ENCODE results near the gene ITGB1BP2.
A peak's percentile ranks its signal among the peaks of the same experiment; 100 is the strongest.
"Not testable (repeated sequence)": the region's sequence is repeated elsewhere in the genome, so short reads cannot be mapped to it uniquely, and the experiment has no call there.

Gene ITGB1BP2

GRCh38 chrX:71301195-71301924, at the start of gene ITGB1BP2:
Gene ITGB1BP2 (plus strand): TSS chrX:71301750. CDS start chrX:71301807, 57 bp downstream.
- DNase-seq (ENCODE audit: low read depth in 3 of 3): no peak

GRCh38 chrX:71252221-71252620, 49.3 kb upstream of the ITGB1BP2 start:
- no peak for DNase-seq (ENCODE audit: low read depth in 3 of 3)

GRCh38 chrX:71253253-71254091, 48.1 kb upstream of the ITGB1BP2 start:
- peak in 1 of 3 experiments; percentile 18 for DNase-seq (ENCODE audit: low read depth in 3 of 3)

DNA sequence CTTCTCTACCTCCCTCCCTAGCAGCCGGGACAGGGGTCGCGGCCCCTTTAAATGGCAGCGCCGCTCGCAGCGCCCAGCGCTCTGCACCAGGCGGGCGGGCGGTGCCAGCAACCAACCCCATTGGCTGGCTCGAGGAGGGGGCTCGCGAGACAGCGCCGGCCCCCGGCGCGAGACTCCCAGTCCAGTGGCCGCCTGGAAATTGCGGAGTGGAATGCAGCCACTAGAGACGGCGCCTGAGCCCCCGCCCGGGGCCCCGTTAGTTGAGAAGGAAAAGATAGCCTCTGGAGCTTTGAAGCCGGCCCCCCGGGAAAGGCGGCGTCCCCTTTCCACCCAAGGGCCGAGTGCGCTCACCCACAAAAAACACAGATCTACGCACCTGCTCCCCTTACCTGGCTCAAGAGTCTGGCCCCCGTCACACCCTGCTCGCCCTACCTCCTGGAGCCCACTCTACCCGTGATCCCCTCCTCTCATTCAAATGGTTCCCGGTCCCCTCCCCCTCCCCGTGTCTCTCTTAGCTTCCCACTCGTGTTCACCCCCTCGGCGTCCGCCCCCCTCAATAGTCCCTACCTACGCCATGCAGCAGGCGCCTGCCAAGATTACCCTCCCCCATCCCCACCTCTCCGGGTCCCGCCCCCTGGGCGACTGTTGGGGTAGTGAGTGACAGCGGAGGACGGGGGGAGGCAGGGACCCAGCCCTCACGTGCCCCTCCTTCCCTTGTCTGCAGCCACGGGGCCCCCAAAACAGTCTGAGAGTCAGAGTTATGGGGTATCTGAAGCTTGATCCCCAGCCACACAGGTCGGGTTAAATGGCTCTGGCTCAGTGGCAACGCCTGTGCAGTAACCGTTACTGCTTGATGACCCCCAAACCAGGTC, 47.2 kb upstream of the ITGB1BP2 start, which contains the start of gene ZMYM3:
ZMYM3 (minus strand) TSS at position 49 of the 872 bp plus-strand sequence. CDS start 885 bp downstream, outside the sequence.
- DNase-seq (ENCODE audit: low read depth in 3 of 3): peak; percentile 43 to 72 (median 57)

DNA sequence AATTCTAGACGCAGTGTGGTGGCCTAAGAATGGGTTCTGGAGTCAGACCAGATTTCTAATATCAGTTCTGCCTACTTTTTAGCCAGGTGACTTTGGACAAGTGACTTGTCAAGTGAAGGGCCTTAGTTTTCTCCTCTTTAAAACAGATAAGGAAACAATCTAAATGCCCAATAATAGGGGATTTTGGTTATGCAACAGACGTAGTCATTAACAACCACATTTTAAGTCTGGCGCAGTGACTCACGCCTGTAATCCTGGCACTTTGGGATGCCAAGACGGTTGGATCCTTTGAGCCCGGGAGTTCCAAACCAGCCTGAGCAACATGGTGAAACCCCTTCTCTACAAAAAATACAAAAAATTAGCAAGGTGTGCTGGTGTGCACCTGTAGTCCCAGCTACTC, 45.5 kb upstream of the ITGB1BP2 start:
- DNase-seq (ENCODE audit: low read depth in 3 of 3): no peak

GRCh38 chrX:71256856-71257255, 44.7 kb upstream of the ITGB1BP2 start:
- no peak for DNase-seq (ENCODE audit: low read depth in 3 of 3)

GRCh38 chrX:71268624-71269023, 32.9 kb upstream of the ITGB1BP2 start:
- not testable (repeated sequence) for DNase-seq (ENCODE audit: low read depth in 3 of 3)

DNA sequence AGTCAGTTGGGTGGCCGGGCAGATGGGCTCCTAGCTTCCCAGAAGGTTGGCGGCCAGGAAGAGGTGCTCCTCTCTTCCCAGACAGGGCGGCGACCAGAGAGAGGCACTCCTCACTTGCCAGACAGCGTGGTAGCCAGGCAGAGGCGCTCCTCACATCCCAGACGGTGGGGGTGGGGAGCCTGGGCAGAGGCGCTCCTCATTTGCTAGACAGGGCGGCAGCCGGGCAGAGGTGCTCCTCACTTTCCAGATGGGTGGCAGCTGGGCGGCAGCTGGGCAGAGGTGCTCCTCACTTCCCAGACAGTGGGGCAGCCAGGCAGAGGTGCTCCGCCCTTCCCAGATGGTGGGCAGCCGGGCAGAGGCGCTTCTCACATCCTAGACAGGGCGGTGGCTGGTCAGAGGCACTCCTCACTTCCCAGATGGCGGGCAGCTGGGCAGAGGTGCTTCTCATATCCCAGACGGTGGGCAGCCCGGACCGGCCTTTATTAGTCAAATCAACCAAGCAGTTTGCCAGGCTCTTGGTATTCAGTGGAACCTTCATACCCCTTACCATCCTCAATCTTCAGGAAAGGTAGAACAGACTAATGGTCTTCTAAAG, 31.7 kb upstream of the ITGB1BP2 start:
- DNase-seq (ENCODE audit: low read depth in 3 of 3): no peak

DNA sequence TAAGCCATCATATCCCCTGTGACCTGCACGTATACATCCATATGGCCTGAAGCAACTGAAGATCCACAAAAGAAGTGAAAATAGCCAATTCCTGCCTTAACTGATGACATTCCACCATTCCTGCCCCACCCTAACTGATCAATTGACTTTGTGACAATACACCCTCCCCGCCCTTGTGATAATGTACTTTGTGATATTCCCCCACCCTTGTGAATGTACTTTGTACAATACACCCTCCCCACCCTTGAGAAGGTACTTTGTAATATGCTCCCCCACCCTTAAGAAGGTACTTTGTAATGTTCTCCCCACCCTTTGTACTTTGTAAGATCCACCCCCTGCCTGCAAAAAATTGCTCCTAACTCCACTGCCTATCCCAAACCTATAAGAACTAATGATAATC, 29.2 kb upstream of the ITGB1BP2 start:
- DNase-seq (ENCODE audit: low read depth in 3 of 3): not testable (repeated sequence)

DNA sequence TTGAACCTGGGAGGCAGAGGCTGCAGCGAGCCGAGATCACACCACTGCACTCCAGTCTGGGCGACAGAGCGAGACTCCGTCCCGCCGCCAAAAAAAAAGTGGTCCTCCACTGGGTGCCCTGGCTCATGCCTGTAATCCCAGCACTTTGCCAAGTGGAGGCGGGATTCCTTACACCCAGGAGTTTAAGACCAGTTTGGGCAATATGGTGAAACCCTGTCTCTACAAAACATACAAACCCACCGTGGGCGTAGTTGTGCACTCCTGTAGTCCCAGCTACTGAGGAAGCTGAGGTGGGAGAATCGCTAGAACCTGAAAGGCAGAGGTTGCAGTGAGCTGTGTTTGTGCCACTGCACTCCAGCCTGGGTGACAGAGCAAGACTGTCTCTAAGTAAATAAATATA, 20.2 kb upstream of the ITGB1BP2 start:
- not testable (repeated sequence) for DNase-seq (ENCODE audit: low read depth in 3 of 3)

- peak in 2 of 3 experiments; percentile 4 to 60 for DNase-seq (ENCODE audit: low read depth in 3 of 3)
These were observed 18.8 kb upstream of the ITGB1BP2 start for GRCh38 chrX:71282514-71283402.

DNA sequence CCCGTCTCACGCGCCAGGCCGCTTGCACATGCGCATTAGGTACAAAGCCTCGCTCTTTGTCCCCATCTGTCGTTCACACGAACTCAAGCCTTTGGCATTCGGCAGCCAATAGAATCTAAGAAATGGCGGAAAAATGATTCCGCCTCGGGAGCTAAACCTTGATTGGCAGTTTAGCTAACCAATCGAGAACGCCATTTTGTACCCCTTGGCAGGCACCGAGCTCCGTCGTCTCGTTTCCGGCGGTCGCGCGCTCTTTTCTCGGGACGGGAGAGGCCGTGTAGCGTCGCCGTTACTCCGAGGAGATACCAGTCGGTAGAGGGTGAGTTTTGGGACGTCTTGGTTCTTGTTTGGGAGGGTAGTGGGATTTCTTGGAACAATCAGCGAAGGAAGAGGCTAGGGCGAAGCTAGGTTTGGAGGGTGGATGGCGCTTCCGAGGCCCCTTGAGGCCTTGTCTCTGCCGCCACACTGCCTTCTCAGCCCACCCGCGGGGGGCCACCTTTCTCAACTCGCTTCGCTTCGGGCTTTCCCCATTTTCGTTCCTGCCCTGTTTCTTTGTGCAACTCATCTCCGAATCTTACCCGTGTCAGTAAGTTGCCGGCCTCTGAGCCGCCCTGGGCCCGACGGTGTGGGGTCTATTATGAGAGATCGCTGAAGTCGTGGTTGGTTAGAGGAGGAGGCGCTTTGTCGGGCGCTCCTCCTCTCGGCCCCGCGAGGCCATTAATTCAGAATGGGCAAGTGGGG, 18.0 kb upstream of the ITGB1BP2 start, which contains the start of gene NONO:
NONO (plus strand) TSS at position 233 of the 741 bp plus-strand sequence. CDS start 7,003 bp downstream, outside the sequence.
- DNase-seq (ENCODE audit: low read depth in 3 of 3): peak; percentile 62 to 84 (median 75)

DNA sequence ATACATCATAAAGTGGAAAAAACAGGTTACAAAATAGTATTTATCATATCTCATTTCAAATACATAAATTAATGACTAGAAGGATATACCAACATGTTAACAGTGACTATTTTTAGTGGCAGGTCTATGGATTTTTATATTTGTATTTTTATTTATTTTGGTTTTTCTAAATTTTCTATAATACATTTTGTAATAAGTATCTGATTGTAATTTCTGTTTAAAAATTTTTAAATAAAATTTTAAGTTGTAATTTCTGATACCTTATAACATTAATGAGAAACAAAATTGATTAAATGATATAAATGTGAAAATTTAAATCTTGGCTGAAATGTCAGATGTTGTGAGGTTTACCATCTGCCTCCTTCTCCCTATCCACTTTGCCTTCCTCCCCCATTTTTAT, 15.6 kb upstream of the ITGB1BP2 start:
- DNase-seq (ENCODE audit: low read depth in 3 of 3): no peak

DNA sequence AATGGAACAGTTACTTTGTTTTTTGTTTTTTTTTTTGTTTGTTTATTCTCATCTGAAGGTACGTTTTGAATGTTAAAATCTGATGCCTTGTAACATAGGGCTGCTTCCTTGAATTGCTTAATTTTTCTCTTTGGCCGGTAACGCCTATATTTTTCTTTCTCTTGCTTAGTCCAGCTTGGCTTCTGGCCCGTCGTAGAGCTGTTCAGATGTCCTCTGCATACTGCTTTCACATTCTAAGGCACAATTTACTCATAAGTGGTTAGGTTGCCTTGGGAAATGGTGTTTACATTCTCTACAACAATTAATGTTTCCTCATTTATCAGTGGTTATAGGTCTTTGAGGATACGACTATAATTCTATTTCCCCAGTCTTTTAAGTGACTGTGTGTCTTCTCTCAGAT, 10.2 kb upstream of the ITGB1BP2 start:
- no peak for DNase-seq (ENCODE audit: low read depth in 3 of 3)

DNA sequence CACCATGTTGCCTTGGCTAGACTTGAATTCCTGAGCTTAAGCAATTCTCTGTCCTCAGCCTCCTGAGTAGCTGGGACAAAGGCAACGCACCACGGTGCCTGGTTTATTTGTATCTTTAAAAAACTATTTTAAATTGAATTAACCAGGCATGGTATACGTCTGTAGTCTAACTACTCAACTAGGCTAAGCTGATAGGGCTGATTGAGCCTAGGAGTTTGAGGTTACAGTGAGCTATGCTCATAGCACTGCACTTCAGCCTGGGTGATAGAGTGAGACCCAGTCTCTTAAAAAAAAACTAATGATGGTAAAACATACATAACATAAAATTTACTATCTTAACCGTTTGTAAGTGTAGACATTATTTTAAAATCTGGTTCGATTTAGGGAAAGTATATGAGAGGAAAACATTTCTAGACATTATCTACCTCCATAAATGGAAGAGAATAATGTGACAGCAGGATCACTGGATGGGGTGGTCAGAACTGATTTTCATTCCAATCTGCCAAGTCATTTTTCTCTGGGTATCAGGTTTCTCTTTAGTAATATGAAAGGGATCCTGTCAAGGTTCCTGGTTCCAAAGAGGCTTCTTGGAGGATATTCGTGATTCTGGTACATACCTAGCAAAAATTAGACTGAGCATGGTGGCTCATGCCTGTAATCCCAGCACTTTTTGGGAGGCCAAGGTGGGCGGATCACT, 8.7 kb upstream of the ITGB1BP2 start:
- no peak for DNase-seq (ENCODE audit: low read depth in 3 of 3)

DNA sequence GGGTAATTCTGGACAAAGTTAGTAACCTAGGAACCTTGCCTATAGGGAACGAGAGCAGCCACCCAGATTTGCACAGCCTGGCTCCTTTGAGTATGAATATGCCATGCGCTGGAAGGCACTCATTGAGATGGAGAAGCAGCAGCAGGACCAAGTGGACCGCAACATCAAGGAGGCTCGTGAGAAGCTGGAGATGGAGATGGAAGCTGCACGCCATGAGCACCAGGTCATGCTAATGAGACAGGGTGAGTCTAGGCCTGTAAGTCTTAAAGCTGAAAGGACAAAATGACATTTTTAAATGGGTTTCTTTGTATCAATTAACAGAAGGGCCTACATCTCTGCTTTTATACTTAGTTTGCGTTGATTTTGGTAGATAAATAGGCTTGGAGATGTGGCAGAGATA, 4.7 kb upstream of the ITGB1BP2 start:
- DNase-seq (ENCODE audit: low read depth in 3 of 3): no peak

DNA sequence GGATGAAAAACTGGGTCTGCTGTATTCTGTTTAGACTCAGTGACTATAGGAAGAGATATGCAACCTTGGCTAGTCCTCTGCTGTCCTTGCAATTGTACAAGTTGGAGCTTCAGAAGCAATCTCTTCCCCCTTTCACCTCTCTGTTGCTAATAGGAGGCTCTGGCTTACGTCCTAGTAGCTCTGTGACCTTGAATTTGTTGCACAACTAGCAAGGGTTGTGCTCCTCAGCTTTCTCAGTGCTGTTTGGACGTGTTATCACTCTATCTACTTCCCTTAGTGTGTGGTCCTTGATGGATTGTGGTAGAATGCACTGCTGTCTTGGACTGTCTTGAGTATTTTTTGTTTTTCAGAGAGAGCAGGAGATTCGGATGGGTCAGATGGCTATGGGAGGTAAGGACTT, 3.4 kb upstream of the ITGB1BP2 start:
- no peak for DNase-seq (ENCODE audit: low read depth in 3 of 3)

GRCh38 chrX:71300064-71300463, 1.5 kb upstream of the ITGB1BP2 start:
- not testable (repeated sequence) for DNase-seq (ENCODE audit: low read depth in 3 of 3)

DNA sequence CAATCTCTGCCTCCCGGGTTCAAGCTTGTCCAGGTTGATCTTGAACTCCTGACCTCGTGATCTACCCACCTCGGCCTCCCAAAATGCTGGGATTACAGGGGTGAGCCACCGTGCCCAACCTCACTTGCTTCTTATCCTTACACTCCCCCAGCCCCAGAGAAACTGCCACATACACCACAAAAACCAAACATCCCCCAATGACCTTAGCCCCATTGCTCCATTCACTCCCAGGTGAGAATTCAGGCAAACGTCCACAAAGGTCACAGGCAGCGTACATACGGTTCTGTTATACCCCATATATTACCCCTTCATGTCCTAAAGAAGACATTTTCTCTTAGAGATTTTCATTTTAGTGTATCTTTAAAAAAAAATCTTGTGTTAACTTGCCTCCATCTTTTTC, 1.1 kb upstream of the ITGB1BP2 start:
- DNase-seq (ENCODE audit: low read depth in 3 of 3): not testable (repeated sequence)
